ENCODE measurements around the gene FYN. TPM values are rescaled to one million over a fixed set of nuclear protein-coding genes. Genes with fewer than 3 reads are reported as not detected.

The FYN gene
- total and polyA plus RNA-seq, 2 of the 8 experiments (the other 6 are each of a cell fraction or from before 2014, with no cell fraction given) = 46.8 to 97.2 TPM

GRCh38 chr6:111763381-111763780 is 109.9 kb downstream of the FYN start:
- H4K5ac ChIP-seq (ENCODE audit: insufficient read length, low read depth, low read length) = no peak overlapping the region
- peaks cover 5 to 24% (median 14%) of the 10 kb centered on the region in 4 experiments for H3K4me1 ChIP-seq (replicated peaks in 1 of 4; ENCODE audit: control insufficient read depth in 3 of 4, insufficient read depth in 4 of 4, low read length in 3 of 4)
- H3K36me3 ChIP-seq (ENCODE audit: control insufficient read depth in 2 of 4, insufficient read depth in 4 of 4, low read length in 3 of 4) = no peaks in the 10 kb centered on the region
- H3K23ac ChIP-seq (ENCODE audit: insufficient read length) = no peak overlapping the region
- H4K20me1 ChIP-seq (replicated peaks in 1 of 2; ENCODE audit: control insufficient read depth in 1 of 2, insufficient read depth in 2 of 2, low read length in 2 of 2) = peaks cover 0 to 2% of the 10 kb centered on the region in 2 experiments
- H3K79me1 ChIP-seq (ENCODE audit: low read depth, low read length) = no peaks in the 10 kb centered on the region; the same call in 1 of the 2 replicates
- peaks cover 0 to 12% of the 10 kb centered on the region in 2 experiments; a peak in 2 of 4 replicates for H3K79me2 ChIP-seq (ENCODE audit: control insufficient read depth in 1 of 2, insufficient read depth in 2 of 2, low read length in 2 of 2)
- no peaks in the 10 kb centered on the region for H3K9me3 ChIP-seq (ENCODE audit: insufficient read depth in 2 of 2, low read depth in 1 of 2, low read length in 1 of 2)
- 100% methylated on average over 1 to 2 of the region's 2 CpGs for WGBS, 2 experiments (ENCODE audit: extremely low coverage in 1 of 2, insufficient coverage in 1 of 2, insufficient read length in 1 of 2, insufficient replicate concordance in 2 of 2, low coverage in 1 of 2, low lambda C conversion rate in 2 of 2, missing lambda C conversion rate in 1 of 2)
- H2AK5ac ChIP-seq (ENCODE audit: low read depth, low read length) = no peak overlapping the region
- H2BK5ac ChIP-seq (ENCODE audit: low read depth, low read length) = no peak overlapping the region
- no peak overlapping the region for H2BK120ac ChIP-seq (replicated peaks; ENCODE audit: low read depth, low read length)
- H2BK20ac ChIP-seq (ENCODE audit: low read length) = no peak overlapping the region
- H3K27ac ChIP-seq (ENCODE audit: low read depth, low read length) = no peak overlapping the region
- no peak overlapping the region for H4K8ac ChIP-seq (ENCODE audit: extremely low read depth, insufficient read depth, low read length)
- H3K4me3 ChIP-seq (ENCODE audit: extremely low read depth in 1 of 4, insufficient read depth in 2 of 4, low read depth in 3 of 4, low read length in 4 of 4) = no peak overlapping the region
- H4K91ac ChIP-seq (replicated peaks; ENCODE audit: insufficient read length, low read length) = no peak overlapping the region
- no peak overlapping the region for H3K56ac ChIP-seq (replicated peaks; ENCODE audit: insufficient read length, low read depth, low read length)
- no peaks in the 10 kb centered on the region for H3K23me2 ChIP-seq (ENCODE audit: low read depth, low read length)
- POLR2A ChIA-PET (ENCODE audit: partially characterized antibody) = interaction anchor here (0.7 to 1.1 kb wide), 3 partner anchors 9 to 126 kb away, joined by 3 read pairs; no protein-coding TSS in a partner anchor
- H2BK15ac ChIP-seq (ENCODE audit: low read length) = no peak overlapping the region
- no peak overlapping the region for H2AFZ ChIP-seq (ENCODE audit: low read length)
- CTCF ChIA-PET (ENCODE audit: partially characterized antibody) = interaction anchor here (0.7 to 3.7 kb wide), 8 partner anchors 10 to 277 kb away, joined by 3 to 20 read pairs (median 3); no protein-coding TSS in a partner anchor
- no peak overlapping the region for H3K4ac ChIP-seq (replicated peaks; ENCODE audit: insufficient read length, low read depth, low read length)
- H3K18ac ChIP-seq (ENCODE audit: extremely low read depth, low read length) = no peak overlapping the region
- no peak overlapping the region for H2BK12ac ChIP-seq (ENCODE audit: low read depth, low read length)
- H3K9ac ChIP-seq (replicated peaks in 1 of 4; ENCODE audit: extremely low read depth in 1 of 4, low read depth in 3 of 4, low read length in 3 of 4) = no peak overlapping the region
- no peaks in the 10 kb centered on the region for H3K27me3 ChIP-seq (replicated peaks in 1 of 4; ENCODE audit: control insufficient read depth in 3 of 4, extremely low read depth in 1 of 4, insufficient read depth in 3 of 4, low read length in 3 of 4)
- no peak for DNase-seq (ENCODE audit: low read depth in 1 of 2, low spot score in 2 of 2)
- FAIRE-seq = no peak
- no peak overlapping the region for H3K4me2 ChIP-seq (ENCODE audit: insufficient read depth in 1 of 2, low read depth in 2 of 2, low read length in 2 of 2)
- H3K14ac ChIP-seq (ENCODE audit: insufficient read length) = no peak overlapping the region
- no peak for TF ChIP-seq BRCA1 (IDR thresholded peaks at IDR 0.05; ENCODE audit: low read depth, low read length)
- TF ChIP-seq POLR2A (IDR thresholded peaks at IDR 0.05; ENCODE audit: control extremely low read depth in 1 of 2, low read depth in 2 of 2, low read length in 2 of 2) = no peak
- no peak for TF ChIP-seq KDM5A (IDR thresholded peaks at IDR 0.05; ENCODE audit: low read length)
- TF ChIP-seq KDM4A (IDR thresholded peaks at IDR 0.05; ENCODE audit: low read depth, low read length, severe bottlenecking) = no peak
- TF ChIP-seq YY1 (IDR thresholded peaks at IDR 0.05; ENCODE audit: low read depth, low read length) = no peak
- no peak for TF ChIP-seq GABPA (IDR thresholded peaks at IDR 0.05; ENCODE audit: borderline replicate concordance, insufficient read depth, low read length)
- TF ChIP-seq TAF7 (optimal IDR thresholded peaks at IDR 0.05; ENCODE audit: borderline replicate concordance, low read depth, low read length) = no peak
- no peak for TF ChIP-seq USF2 (IDR thresholded peaks at IDR 0.05; ENCODE audit: low read length)
- TF ChIP-seq EGR1 (IDR thresholded peaks at IDR 0.05; ENCODE audit: borderline replicate concordance, low read depth, low read length) = no peak
- TF ChIP-seq BACH1 (IDR thresholded peaks at IDR 0.05; ENCODE audit: low read length) = no peak
- no peak for TF ChIP-seq POLR2AphosphoS5 (IDR thresholded peaks at IDR 0.05; ENCODE audit: low read depth, low read length)
- TF ChIP-seq CHD1 (IDR thresholded peaks at IDR 0.05; ENCODE audit: low read depth, low read length) = no peak
- TF ChIP-seq KDM1A (IDR thresholded peaks at IDR 0.05; ENCODE audit: borderline replicate concordance, low read length) = no peak
- TF ChIP-seq POU5F1 (IDR thresholded peaks at IDR 0.05; ENCODE audit: low read depth, low read length) = no peak
- TF ChIP-seq HDAC6 (IDR thresholded peaks at IDR 0.05; ENCODE audit: low read depth, low read length) = no peak
